ENCODE measurements around the gene LOC128125822.

LOC128125822 gene

GRCh38 chr6:63597141-63598048 lies 25.1 kb downstream of the LOC128125822 start:
- peak; percentile 43 for DNase-seq (ENCODE audit: low read depth)

GRCh38 chr6:63598049-63599036 lies 26.1 kb downstream of the LOC128125822 start:
- H3K4me3 ChIP-seq (ENCODE audit: low read depth, low read length), result peak overlapping the region; percentile 62
- DNase-seq (ENCODE audit: low read depth), result peak; percentile 68
- peak; percentile 98 for TF ChIP-seq CTCF (conservative IDR thresholded peaks at IDR 0.05; ENCODE audit: low read depth, low read length)

More at GRCh38 chr6:63597141-63598048, 25.1 kb downstream of the LOC128125822 start:
- peak overlapping the region; percentile 62 for H3K4me3 ChIP-seq (ENCODE audit: low read depth, low read length)
- no peak for TF ChIP-seq CTCF (conservative IDR thresholded peaks at IDR 0.05; ENCODE audit: low read depth, low read length)

- DNase-seq (ENCODE audit: low read depth), result no peak
- TF ChIP-seq CTCF (conservative IDR thresholded peaks at IDR 0.05; ENCODE audit: low read depth, low read length), result no peak
- H3K4me3 ChIP-seq (ENCODE audit: low read depth, low read length), result no peak overlapping the region
These were observed 27.0 kb downstream of the LOC128125822 start for GRCh38 chr6:63599243-63599642.

- no peak overlapping the region for H3K4me3 ChIP-seq (ENCODE audit: low read depth, low read length)
- no peak for TF ChIP-seq CTCF (conservative IDR thresholded peaks at IDR 0.05; ENCODE audit: low read depth, low read length)
- no peak for DNase-seq (ENCODE audit: low read depth)
These were observed 27.9 kb downstream of the LOC128125822 start for GRCh38 chr6:63600136-63600535.

GRCh38 chr6:63609231-63609630 lies 37.0 kb downstream of the LOC128125822 start:
- no peak for DNase-seq (ENCODE audit: low read depth)
- TF ChIP-seq CTCF (conservative IDR thresholded peaks at IDR 0.05; ENCODE audit: low read depth, low read length), result no peak
- H3K4me3 ChIP-seq (ENCODE audit: low read depth, low read length), result no peak overlapping the region

GRCh38 chr6:63610944-63611343 lies 38.7 kb downstream of the LOC128125822 start:
- H3K4me3 ChIP-seq (ENCODE audit: low read depth, low read length), result no peak overlapping the region
- DNase-seq (ENCODE audit: low read depth), result no peak
- no peak for TF ChIP-seq CTCF (conservative IDR thresholded peaks at IDR 0.05; ENCODE audit: low read depth, low read length)

Data from choroid plexus epithelial cell (primary cell).